A673 (cell line): Measurements from ENCODE around the gene CEP78. TPM values are rescaled to one million over a fixed set of nuclear protein-coding genes. Genes with fewer than 3 reads are reported as not detected.

Experiments used
- Bru-seq: library from RNA; stranded (reverse); fragments of 400-500 nt; gene quantifications from one replicate; lab custom pipeline; 2021; lab: Mats Ljungman, UMichigan
- BruChase-seq, 2 experiments: library from RNA; stranded (reverse); fragments of 400-500 nt; gene quantifications; one replicate each; lab custom pipeline; 2021; lab: Mats Ljungman, UMichigan
- BruUV-seq: library from RNA; stranded (reverse); fragments of 400-500 nt; replicated peaks from 2 replicates; lab custom pipeline; 2021; lab: Mats Ljungman, UMichigan
- CTCF ChIA-PET: fragments of 300-600 bp; sonication (Branson Sonifier 250); formaldehyde crosslinking; loops from one replicate; lab custom pipeline; 2022; ENCODE audit warnings: antibody characterized with exemption; lab: Charles Lee
- POLR2A ChIA-PET: fragments of 300-600 bp; sonication (Branson Sonifier 250); formaldehyde crosslinking; loops from one replicate; lab custom pipeline; 2022; ENCODE audit warnings: antibody characterized with exemption; ENCODE audit not compliant: low non-redundant PET; lab: Charles Lee
- DNase-seq: peaks from one replicate; pipeline ENCODE4 v3.0.0-alpha.2; 2015; ENCODE audit warnings: low spot score
- H3K27ac ChIP-seq: fragments of 200-600 bp; sonication (generic); 2 replicates; pipeline ENCODE4 v1.5.1; 2016; ENCODE audit warnings: mixed run types, low read depth, mild to moderate bottlenecking, mixed read lengths, antibody characterized with exemption, low read length; ENCODE audit not compliant: poor library complexity, severe bottlenecking
- H3K27me3 ChIP-seq: fragments of 200-600 bp; sonication (generic); replicated peaks from 2 replicates; pipeline ENCODE4 v1.6.1; 2017; ENCODE audit warnings: mixed run types, low read depth, mild to moderate bottlenecking, mixed read lengths, antibody characterized with exemption, low read length; ENCODE audit not compliant: insufficient read depth, poor library complexity
- H3K36me3 ChIP-seq: fragments of 200-600 bp; sonication (generic); 2 replicates; pipeline ENCODE4 v1.6.1; 2016; ENCODE audit warnings: mixed run types, mild to moderate bottlenecking, mixed read lengths, antibody characterized with exemption, low read length; ENCODE audit not compliant: insufficient read depth, poor library complexity, severe bottlenecking
- H3K4me1 ChIP-seq: fragments of 200-600 bp; sonication (generic); 2 replicates; pipeline ENCODE4 v1.6.1; 2017; ENCODE audit warnings: mixed run types, mild to moderate bottlenecking, mixed read lengths, antibody characterized with exemption, low read length; ENCODE audit not compliant: insufficient read depth, poor library complexity, severe bottlenecking
- H3K4me3 ChIP-seq: fragments of 200-600 bp; sonication (generic); 2 replicates; pipeline ENCODE4 v1.5.1; 2016; ENCODE audit warnings: low read depth, mixed run types, mild to moderate bottlenecking, mixed read lengths, low read length; ENCODE audit not compliant: poor library complexity, severe bottlenecking
- H3K9me3 ChIP-seq: fragments of 200-600 bp; sonication (generic); 2 replicates; pipeline ENCODE4 v1.6.1; 2016; ENCODE audit warnings: mixed run types, low read depth, mild to moderate bottlenecking, mixed read lengths, antibody characterized with exemption, low read length; ENCODE audit not compliant: poor library complexity, severe bottlenecking
- CTCF ChIP-seq: fragments of 300-800, 200-600 bp; sonication (generic); conservative IDR thresholded peaks from 2 replicates; pipeline ENCODE4 v1.5.1; 2017; ENCODE audit warnings: low read depth, mild to moderate bottlenecking, antibody characterized with exemption, low read length, moderate library complexity, mixed read lengths
- EZH2 ChIP-seq: fragments of 200-600 bp; sonication (generic); IDR thresholded peaks from 2 replicates; pipeline ENCODE4 v1.6.1; 2017; ENCODE audit warnings: borderline replicate concordance, low read depth, mild to moderate bottlenecking, mixed read lengths, antibody characterized with exemption, low read length; ENCODE audit not compliant: poor library complexity, severe bottlenecking
- intact Hi-C: fragments of 100-400 bp; cut with micrococcal nuclease; formaldehyde crosslinking; loops from one replicate; pipeline ENCODE4 v1.10.0; 2022; ENCODE audit not compliant: unreplicated experiment
- long read RNA-seq: library from polyadenylated mRNA; stranded (forward); transcript quantifications from one replicate; pipeline ENCODE4 v2.0.0, GENCODE V29; 2022
- total RNA-seq: library from RNA; stranded (reverse); gene quantifications from 2 replicates; pipeline ENCODE4 v1.2.3, GENCODE V29; 2021

Gene CEP78
- total RNA-seq (60.5 and 65.9 TPM in 2 replicates), Bru-seq, nascent RNA (percentile 85 among the genes with signal in this experiment), BruChase-seq, experiment 1, labeled RNA remaining after a 2-hour chase (percentile 90 among the genes with signal in this experiment), BruChase-seq, experiment 2, labeled RNA remaining after a 6-hour chase (percentile 90 among the genes with signal in this experiment)
- long read RNA-seq, full-length matches to known transcripts: 55 of 83 reads
- long read RNA-seq, partial matches to known transcripts: 3 of 83 reads
- long read RNA-seq, other reads (novel, unspliced or antisense): 25 of 83 reads

GRCh38 chr9:78235762-78236550 is at the start of gene CEP78:
TSS of gene CEP78 (plus strand) at chr9:78236075. CDS start at chr9:78236351, 276 bp downstream.
- TF ChIP-seq EZH2 (no peak), CTCF (no peak)
- ChIA-PET CTCF (interaction anchor here (0.5 to 0.6 kb wide), 2 partner anchors 86 to 413 kb away, joined by 3 to 5 read pairs; no protein-coding TSS in a partner anchor), POLR2A (no interaction called here)
- Histone ChIP-seq H3K9me3 (no peaks in the 10 kb centered on the region), H3K36me3 (peaks cover 12% of the 10 kb centered on the region), H3K4me1 (peaks cover 11% of the 10 kb centered on the region), H3K27me3 (no peaks in the 10 kb centered on the region), H3K4me3 (peak within 1 kb of the TSS; percentile 80), H3K27ac (peak within 1 kb of the TSS; percentile 91)
- BruUV-seq: no TSS peak
- intact Hi-C loops: loop anchor here (1.0 kb wide), 1 partner anchor 61 kb away; the partner anchor contains the start of gene PSAT1
- peak; percentile 97 for DNase-seq

- Histone ChIP-seq H3K27me3 (no peaks in the 10 kb centered on the region), H3K27ac (no peak overlapping the region), H3K9me3 (no peaks in the 10 kb centered on the region), H3K4me3 (no peak overlapping the region), H3K36me3 (no peaks in the 10 kb centered on the region), H3K4me1 (no peaks in the 10 kb centered on the region)
- ChIA-PET CTCF (no interaction called here), POLR2A (no interaction called here)
- intact Hi-C loops: no loop called here
- no TSS peak for BruUV-seq
- DNase-seq: no peak
- TF ChIP-seq EZH2: no peak
- no peak for TF ChIP-seq CTCF
Observed at GRCh38 chr9:78187763-78188484, 48.0 kb upstream of the CEP78 start.

- POLR2A ChIA-PET: no interaction called here
- intact Hi-C loops: no loop called here
- CTCF ChIA-PET: no interaction called here
- Histone ChIP-seq H3K27ac (no peak overlapping the region), H3K36me3 (no peaks in the 10 kb centered on the region), H3K27me3 (no peaks in the 10 kb centered on the region), H3K9me3 (no peaks in the 10 kb centered on the region), H3K4me3 (no peak overlapping the region), H3K4me1 (no peaks in the 10 kb centered on the region)
- no peak for DNase-seq
- TF ChIP-seq EZH2: no peak
- no peak for TF ChIP-seq CTCF
- no TSS peak for BruUV-seq
Observed at GRCh38 chr9:78188594-78188993, 47.3 kb upstream of the CEP78 start.
